HG03354 (cell line): ENCODE measurements around the gene ABCB1.
A peak's percentile ranks its signal among the peaks of the same experiment; 100 is the strongest.

Source experiments
- ATAC-seq: cut with Tn5 transposase; IDR thresholded peaks from one replicate; pipeline ENCODE4 v1.9.1; 2021; ENCODE audit warnings: mild to moderate bottlenecking; ENCODE audit not compliant: unreplicated experiment, poor library complexity, severe bottlenecking

The ABCB1 gene

GRCh38 chr7:87518735-87519134 lies 81.9 kb downstream of the ABCB1 start:
- ATAC-seq = no peak

GRCh38 chr7:87517891-87518290 lies 82.8 kb downstream of the ABCB1 start:
- no peak for ATAC-seq

GRCh38 chr7:87517136-87517815 lies 83.4 kb downstream of the ABCB1 start:
- no peak for ATAC-seq

GRCh38 chr7:87513735-87514335 lies 86.8 kb downstream of the ABCB1 start:
- no peak for ATAC-seq

- ATAC-seq = no peak
Measured at GRCh38 chr7:87512906-87513305, 87.8 kb downstream of the ABCB1 start.

- ATAC-seq = no peak
Measured at GRCh38 chr7:87511510-87511909, 89.2 kb downstream of the ABCB1 start.

GRCh38 chr7:87510411-87510875 lies 90.2 kb downstream of the ABCB1 start:
- no peak for ATAC-seq

- no peak for ATAC-seq
Measured at GRCh38 chr7:87507446-87507845, 93.2 kb downstream of the ABCB1 start.

- no peak for ATAC-seq
Measured at GRCh38 chr7:87506246-87507180, 94.2 kb downstream of the ABCB1 start.

GRCh38 chr7:87505557-87506245 lies 95.0 kb downstream of the ABCB1 start:
- peak; percentile 50 for ATAC-seq

- no peak for ATAC-seq
Measured at GRCh38 chr7:87505122-87505521, 95.6 kb downstream of the ABCB1 start.

- no peak for ATAC-seq
Measured at GRCh38 chr7:87499494-87499893, 101.2 kb downstream of the ABCB1 start.

- ATAC-seq = peak; percentile 51
Measured at GRCh38 chr7:87498893-87499292, 101.8 kb downstream of the ABCB1 start.

GRCh38 chr7:87497482-87497881 lies 103.2 kb downstream of the ABCB1 start:
- ATAC-seq = no peak

GRCh38 chr7:87495366-87495765 lies 105.3 kb downstream of the ABCB1 start:
- ATAC-seq = no peak

- no peak for ATAC-seq
Measured at GRCh38 chr7:87494454-87494853, 106.2 kb downstream of the ABCB1 start.

- ATAC-seq = no peak
Measured at GRCh38 chr7:87483131-87483530, 117.6 kb downstream of the ABCB1 start.

GRCh38 chr7:87482115-87482514 lies 118.6 kb downstream of the ABCB1 start:
- ATAC-seq = no peak

- no peak for ATAC-seq
Measured at GRCh38 chr7:87480386-87480785, 120.3 kb downstream of the ABCB1 start.

- ATAC-seq = no peak
Measured at GRCh38 chr7:87479951-87480350, 120.7 kb downstream of the ABCB1 start.
